A673 (cell line): ENCODE measurements around the gene PDE11A. TPM values are rescaled to one million over a fixed set of nuclear protein-coding genes. Genes with fewer than 3 reads are reported as not detected.

Experiments used
- BruUV-seq: library from RNA; stranded (reverse); fragments of 400-500 nt; replicated peaks from 2 replicates; lab custom pipeline; 2021; lab: Mats Ljungman, UMichigan
- CTCF ChIA-PET: fragments of 300-600 bp; sonication (Branson Sonifier 250); formaldehyde crosslinking; loops from one replicate; lab custom pipeline; 2022; ENCODE audit warnings: antibody characterized with exemption; lab: Charles Lee
- POLR2A ChIA-PET: fragments of 300-600 bp; sonication (Branson Sonifier 250); formaldehyde crosslinking; loops from one replicate; lab custom pipeline; 2022; ENCODE audit warnings: antibody characterized with exemption; ENCODE audit not compliant: low non-redundant PET; lab: Charles Lee
- DNase-seq: peaks from one replicate; pipeline ENCODE4 v3.0.0-alpha.2; 2015; ENCODE audit warnings: low spot score
- H3K27ac ChIP-seq: fragments of 200-600 bp; sonication (generic); 2 replicates; pipeline ENCODE4 v1.5.1; 2016; ENCODE audit warnings: mixed run types, low read depth, mild to moderate bottlenecking, mixed read lengths, antibody characterized with exemption, low read length; ENCODE audit not compliant: poor library complexity, severe bottlenecking
- H3K27me3 ChIP-seq: fragments of 200-600 bp; sonication (generic); replicated peaks from 2 replicates; pipeline ENCODE4 v1.6.1; 2017; ENCODE audit warnings: mixed run types, low read depth, mild to moderate bottlenecking, mixed read lengths, antibody characterized with exemption, low read length; ENCODE audit not compliant: insufficient read depth, poor library complexity
- H3K36me3 ChIP-seq: fragments of 200-600 bp; sonication (generic); 2 replicates; pipeline ENCODE4 v1.6.1; 2016; ENCODE audit warnings: mixed run types, mild to moderate bottlenecking, mixed read lengths, antibody characterized with exemption, low read length; ENCODE audit not compliant: insufficient read depth, poor library complexity, severe bottlenecking
- H3K4me1 ChIP-seq: fragments of 200-600 bp; sonication (generic); 2 replicates; pipeline ENCODE4 v1.6.1; 2017; ENCODE audit warnings: mixed run types, mild to moderate bottlenecking, mixed read lengths, antibody characterized with exemption, low read length; ENCODE audit not compliant: insufficient read depth, poor library complexity, severe bottlenecking
- H3K4me3 ChIP-seq: fragments of 200-600 bp; sonication (generic); 2 replicates; pipeline ENCODE4 v1.5.1; 2016; ENCODE audit warnings: low read depth, mixed run types, mild to moderate bottlenecking, mixed read lengths, low read length; ENCODE audit not compliant: poor library complexity, severe bottlenecking
- H3K9me3 ChIP-seq: fragments of 200-600 bp; sonication (generic); 2 replicates; pipeline ENCODE4 v1.6.1; 2016; ENCODE audit warnings: mixed run types, low read depth, mild to moderate bottlenecking, mixed read lengths, antibody characterized with exemption, low read length; ENCODE audit not compliant: poor library complexity, severe bottlenecking
- EZH2 ChIP-seq: fragments of 200-600 bp; sonication (generic); IDR thresholded peaks from 2 replicates; pipeline ENCODE4 v1.6.1; 2017; ENCODE audit warnings: borderline replicate concordance, low read depth, mild to moderate bottlenecking, mixed read lengths, antibody characterized with exemption, low read length; ENCODE audit not compliant: poor library complexity, severe bottlenecking
- intact Hi-C: fragments of 100-400 bp; cut with micrococcal nuclease; formaldehyde crosslinking; loops from one replicate; pipeline ENCODE4 v1.10.0; 2022; ENCODE audit not compliant: unreplicated experiment
- total RNA-seq: library from RNA; stranded (reverse); gene quantifications from 2 replicates; pipeline ENCODE4 v1.2.3, GENCODE V29; 2021
- TF ChIP-seq, protein P1 (sequence below): fragments of 300-800, 200-600 bp; sonication (generic); conservative IDR thresholded peaks from 2 replicates; pipeline ENCODE4 v1.5.1; 2017; ENCODE audit warnings: low read depth, mild to moderate bottlenecking, antibody characterized with exemption, low read length, moderate library complexity, mixed read lengths

The PDE11A gene
- total RNA-seq, 1 experiment from 2014 or later, result not detected

DNA sequence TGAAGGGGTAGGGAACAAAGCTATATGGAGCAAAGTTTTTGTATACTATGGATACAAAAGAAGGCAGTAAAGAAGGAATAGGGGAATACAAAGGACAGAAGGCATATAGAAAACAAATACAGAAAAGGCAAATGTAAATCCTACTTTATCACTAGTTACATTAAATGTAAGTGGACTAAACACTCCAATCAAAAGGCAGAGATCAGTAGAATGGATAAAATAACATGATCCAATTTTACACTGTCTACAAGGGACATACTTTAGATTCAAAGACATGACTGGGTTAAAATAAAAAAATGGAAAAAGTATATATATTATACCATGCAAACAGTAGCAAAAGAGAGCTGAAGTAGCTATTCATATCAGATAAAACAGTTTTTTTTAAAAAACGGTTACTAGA lies 215.0 kb downstream of the PDE11A start:
- ChIA-PET POLR2A (no interaction called here), CTCF (no interaction called here)
- BruUV-seq, result no TSS peak
- Histone ChIP-seq H3K4me1 (no peaks in the 10 kb centered on the region), H3K27ac (no peak overlapping the region), H3K9me3 (no peaks in the 10 kb centered on the region), H3K27me3 (no peaks in the 10 kb centered on the region), H3K36me3 (no peaks in the 10 kb centered on the region), H3K4me3 (no peak overlapping the region)
- DNase-seq, result no peak
- no peak for TF ChIP-seq EZH2
- intact Hi-C loops, result no loop called here

DNA sequence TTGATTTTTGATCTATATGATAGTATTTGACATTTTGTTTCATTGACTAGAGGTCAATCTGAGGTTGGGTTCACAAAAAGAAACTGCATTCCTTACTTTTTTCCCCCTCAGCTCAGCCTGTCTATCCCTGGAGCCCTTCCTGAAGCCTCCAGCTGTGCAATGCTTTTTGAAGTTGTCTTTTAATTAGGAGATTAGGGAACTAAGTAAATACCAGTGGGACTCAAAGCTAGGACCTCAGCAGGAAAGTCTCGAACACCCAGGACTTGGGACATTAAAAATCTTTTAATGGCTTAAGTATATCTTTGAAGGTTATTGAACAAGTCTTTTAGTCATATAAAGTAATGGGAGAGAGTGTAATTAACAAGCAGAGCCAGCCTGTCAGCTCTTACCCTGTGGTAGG lies 220.2 kb downstream of the PDE11A start:
- Histone ChIP-seq H3K36me3 (no peaks in the 10 kb centered on the region), H3K4me1 (no peaks in the 10 kb centered on the region), H3K27me3 (no peaks in the 10 kb centered on the region), H3K9me3 (no peaks in the 10 kb centered on the region), H3K27ac (no peak overlapping the region), H3K4me3 (no peak overlapping the region)
- intact Hi-C loops, result no loop called here
- TF ChIP-seq, protein P1, sequence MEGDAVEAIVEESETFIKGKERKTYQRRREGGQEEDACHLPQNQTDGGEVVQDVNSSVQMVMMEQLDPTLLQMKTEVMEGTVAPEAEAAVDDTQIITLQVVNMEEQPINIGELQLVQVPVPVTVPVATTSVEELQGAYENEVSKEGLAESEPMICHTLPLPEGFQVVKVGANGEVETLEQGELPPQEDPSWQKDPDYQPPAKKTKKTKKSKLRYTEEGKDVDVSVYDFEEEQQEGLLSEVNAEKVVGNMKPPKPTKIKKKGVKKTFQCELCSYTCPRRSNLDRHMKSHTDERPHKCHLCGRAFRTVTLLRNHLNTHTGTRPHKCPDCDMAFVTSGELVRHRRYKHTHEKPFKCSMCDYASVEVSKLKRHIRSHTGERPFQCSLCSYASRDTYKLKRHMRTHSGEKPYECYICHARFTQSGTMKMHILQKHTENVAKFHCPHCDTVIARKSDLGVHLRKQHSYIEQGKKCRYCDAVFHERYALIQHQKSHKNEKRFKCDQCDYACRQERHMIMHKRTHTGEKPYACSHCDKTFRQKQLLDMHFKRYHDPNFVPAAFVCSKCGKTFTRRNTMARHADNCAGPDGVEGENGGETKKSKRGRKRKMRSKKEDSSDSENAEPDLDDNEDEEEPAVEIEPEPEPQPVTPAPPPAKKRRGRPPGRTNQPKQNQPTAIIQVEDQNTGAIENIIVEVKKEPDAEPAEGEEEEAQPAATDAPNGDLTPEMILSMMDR, result no peak
- TF ChIP-seq EZH2, result no peak
- POLR2A ChIA-PET, result no interaction called here
- DNase-seq, result peak; percentile 22
- no TSS peak for BruUV-seq
- CTCF ChIA-PET, result no interaction called here

GRCh38 chr2:177843188-177843587 lies 229.4 kb downstream of the PDE11A start:
- BruUV-seq, result no TSS peak
- intact Hi-C loops, result no loop called here
- CTCF ChIA-PET, result no interaction called here

More at GRCh38 chr2:177843188-177843587, 229.4 kb downstream of the PDE11A start:
- H3K4me3 ChIP-seq, result no peak overlapping the region
- H3K9me3 ChIP-seq, result no peaks in the 10 kb centered on the region
- no peaks in the 10 kb centered on the region for H3K36me3 ChIP-seq
- TF ChIP-seq EZH2, result no peak
- TF ChIP-seq, protein P1, result no peak
- no peak overlapping the region for H3K27ac ChIP-seq
- no peaks in the 10 kb centered on the region for H3K4me1 ChIP-seq
- no peak for DNase-seq
- H3K27me3 ChIP-seq, result no peaks in the 10 kb centered on the region
- POLR2A ChIA-PET, result no interaction called here
